ENCODE results near the gene RNASE12.
"Not testable (repeated sequence)": the region's sequence is repeated elsewhere in the genome, so short reads cannot be mapped to it uniquely, and the experiment has no call there.

Gene RNASE12, protein sequence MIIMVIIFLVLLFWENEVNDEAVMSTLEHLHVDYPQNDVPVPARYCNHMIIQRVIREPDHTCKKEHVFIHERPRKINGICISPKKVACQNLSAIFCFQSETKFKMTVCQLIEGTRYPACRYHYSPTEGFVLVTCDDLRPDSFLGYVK

GRCh38 chr14:20591235-20591634, at the start of gene RNASE12:
Gene RNASE12 (minus strand): TSS chr14:20591376. CDS start chr14:20590723, 653 bp downstream.
- DNase-seq (ENCODE audit: low read depth), result no peak

DNA sequence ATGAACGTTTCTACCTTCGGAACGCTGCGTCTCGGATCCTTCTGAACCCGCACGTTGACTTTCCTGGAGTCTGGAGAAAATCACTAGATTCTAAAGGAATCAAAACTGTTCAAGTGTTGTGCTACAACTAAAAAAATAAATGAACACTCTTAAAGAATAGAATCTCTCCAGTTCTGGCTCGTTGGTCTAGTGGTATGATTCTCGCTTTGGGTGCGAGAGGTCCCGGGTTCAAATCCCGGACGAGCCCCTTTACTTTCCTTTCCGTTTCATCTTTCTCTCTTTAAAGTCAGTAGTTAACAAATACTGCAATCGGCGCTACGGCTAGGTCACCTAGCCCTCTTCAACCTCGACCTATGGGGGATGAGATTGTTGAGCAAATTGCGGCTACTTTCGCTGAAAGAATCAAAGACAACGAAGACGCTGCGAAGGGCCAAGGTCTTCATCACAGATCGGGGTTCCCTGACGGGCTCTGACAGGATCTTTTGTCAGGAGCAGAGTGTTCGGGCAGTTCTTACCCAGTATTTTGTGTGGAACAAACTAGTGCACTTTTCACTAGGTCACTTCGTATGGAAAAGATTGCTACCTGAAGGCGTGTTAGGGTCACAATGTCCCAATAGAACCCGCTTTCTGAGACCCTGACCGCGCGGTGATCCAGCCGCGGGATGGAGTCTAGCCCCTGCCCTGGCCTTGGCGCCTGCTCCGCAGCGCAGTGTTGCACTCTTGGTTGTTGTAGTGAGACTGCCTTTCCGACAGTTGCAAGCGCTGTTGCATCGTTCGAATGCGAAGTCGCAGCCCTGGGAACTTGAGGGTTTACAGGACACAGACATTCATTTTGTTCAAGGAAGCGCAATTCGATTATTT, 41.9 kb upstream of the RNASE12 start:
- peak; percentile 63 for DNase-seq (ENCODE audit: low read depth)

DNA sequence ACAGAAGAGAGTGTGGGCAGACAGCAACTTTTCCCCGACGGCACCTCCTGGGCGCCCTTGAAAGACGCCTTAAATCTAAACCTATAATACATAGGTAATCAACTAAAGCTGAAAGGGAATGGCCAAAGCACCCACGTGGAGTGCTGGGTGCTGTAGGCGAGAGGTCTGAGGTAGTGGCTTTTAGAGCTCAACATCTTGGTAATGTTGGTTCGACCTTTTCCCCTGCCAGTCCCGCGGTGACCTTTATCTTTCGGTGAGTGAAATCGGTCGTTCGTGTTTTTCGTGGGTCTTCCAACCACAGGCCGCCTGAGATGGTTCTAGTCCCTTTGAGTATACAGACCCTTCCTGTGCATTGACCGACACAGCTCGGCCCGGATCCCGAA, 41.3 kb upstream of the RNASE12 start:
- DNase-seq (ENCODE audit: low read depth), result no peak

GRCh38 chr14:20631880-20632389, 40.8 kb upstream of the RNASE12 start:
- no peak for DNase-seq (ENCODE audit: low read depth)

DNA sequence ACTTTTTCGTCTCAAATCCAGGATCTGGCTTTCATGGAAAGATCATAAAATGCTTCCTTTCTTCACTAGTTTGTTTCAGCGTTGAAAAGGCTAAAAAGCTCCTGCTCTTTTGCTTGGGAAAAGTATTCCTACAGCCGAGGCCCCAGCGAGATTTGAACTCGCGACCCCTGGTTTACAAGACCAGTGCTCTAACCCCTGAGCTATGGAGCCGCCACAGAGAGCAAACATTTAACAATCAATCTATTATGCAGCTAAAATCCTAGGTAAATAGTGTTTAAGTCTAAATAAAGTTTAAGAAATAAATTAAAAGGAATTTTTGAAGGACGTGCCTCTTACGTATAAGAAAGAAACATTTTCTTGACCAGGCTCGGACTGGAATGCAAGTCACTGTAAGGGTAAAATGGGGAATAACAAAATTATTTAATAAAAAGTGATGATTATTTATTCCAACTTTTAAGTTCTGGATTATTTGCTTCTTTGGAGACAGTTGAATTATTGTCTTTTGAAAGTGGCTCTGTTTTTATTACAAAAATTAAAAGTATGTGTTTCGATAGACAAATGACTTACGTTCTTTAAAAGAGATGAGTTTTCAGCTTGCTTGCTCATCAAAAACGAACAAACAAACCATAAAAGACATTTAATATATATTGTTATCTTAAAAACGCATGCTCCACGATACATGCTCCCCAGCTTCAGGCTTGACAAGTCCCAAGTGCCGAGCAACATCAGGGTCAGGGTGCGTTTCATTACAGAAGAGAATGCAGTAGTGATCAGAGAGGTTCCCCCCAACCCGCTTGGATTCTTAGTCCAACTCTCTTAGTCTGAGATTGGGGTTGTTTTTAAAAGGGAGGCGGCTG, 40.1 kb upstream of the RNASE12 start:
- DNase-seq (ENCODE audit: low read depth), result no peak

DNA sequence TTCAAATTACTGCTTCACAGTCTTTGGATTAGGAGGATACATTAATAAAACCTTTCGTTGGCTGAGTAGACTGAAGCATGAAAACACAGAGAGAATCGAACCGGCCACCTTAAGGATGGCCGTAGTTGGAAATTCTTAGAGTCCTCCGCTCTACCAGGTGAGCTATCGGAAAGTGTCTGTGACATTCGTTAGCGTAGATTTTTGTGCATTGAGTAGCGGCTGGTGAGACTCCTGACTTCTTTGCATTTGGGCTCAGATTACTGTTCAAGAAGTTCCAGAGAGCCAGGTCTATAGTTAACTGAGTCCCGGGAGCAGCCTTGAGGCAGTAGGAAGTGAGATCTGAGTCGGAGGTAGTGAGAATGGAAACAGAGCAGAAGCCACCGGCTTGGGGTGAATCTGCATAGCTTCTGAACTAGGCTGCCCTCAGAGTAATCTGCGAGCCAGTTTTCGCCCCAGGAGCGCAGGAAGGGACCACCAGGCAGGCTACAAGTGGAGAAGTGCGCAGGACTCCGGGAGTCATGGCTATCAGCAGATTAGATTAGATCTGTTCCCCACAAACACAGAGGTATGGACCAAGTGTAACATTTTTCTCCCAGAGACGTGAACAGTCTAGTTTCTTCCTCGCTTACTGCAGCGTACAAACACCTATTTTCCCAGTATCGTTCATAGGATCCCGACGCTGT, 39.3 kb upstream of the RNASE12 start:
- no peak for DNase-seq (ENCODE audit: low read depth)

- DNase-seq (ENCODE audit: low read depth), result no peak
These were observed 37.1 kb upstream of the RNASE12 start for GRCh38 chr14:20628063-20628854.

- DNase-seq (ENCODE audit: low read depth), result no peak
These were observed 36.3 kb upstream of the RNASE12 start for GRCh38 chr14:20627346-20628027.

DNA sequence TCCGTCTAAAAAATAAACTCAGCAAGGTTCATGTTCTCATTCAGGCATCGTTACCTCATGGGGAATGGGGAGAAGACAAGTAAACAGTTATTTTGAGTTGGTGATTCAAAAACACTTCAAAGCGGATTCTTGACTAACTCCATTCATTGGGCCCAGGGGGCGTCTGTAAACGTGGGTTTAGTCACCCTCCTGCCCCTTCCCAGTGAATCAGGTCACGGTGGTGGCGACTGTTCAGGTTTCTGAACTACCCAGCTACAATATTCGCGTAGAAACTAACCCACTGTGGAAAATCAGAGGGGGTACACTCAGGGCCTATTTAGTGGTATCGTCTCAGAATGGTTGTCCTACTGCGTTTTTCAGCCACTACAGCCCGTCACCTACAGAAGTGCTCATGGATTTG, 35.1 kb upstream of the RNASE12 start:
- DNase-seq (ENCODE audit: low read depth), result no peak

- DNase-seq (ENCODE audit: low read depth), result no peak
These were observed 33.4 kb upstream of the RNASE12 start for GRCh38 chr14:20624495-20625070.

DNA sequence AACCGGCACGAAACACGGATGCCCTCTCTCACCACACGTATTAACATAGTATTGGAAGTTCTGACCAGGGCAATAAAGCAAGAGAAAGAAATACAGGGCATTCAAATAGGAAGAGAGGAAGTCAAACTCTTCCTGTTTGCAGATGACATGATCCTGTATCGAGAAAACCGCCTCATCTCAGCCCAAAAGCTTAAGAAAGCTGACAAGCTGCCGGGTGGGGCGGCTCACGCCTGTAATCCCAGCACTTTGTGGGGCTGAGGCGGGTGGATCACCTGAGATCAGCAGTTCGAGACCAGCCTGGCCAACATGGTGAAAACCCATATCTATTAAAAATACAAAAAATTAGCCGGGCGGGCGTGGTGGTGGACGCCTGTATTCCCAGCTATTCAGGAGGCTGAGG, 32.6 kb upstream of the RNASE12 start:
- DNase-seq (ENCODE audit: low read depth), result no peak

GRCh38 chr14:20622816-20623291, 31.7 kb upstream of the RNASE12 start:
- DNase-seq (ENCODE audit: low read depth), result no peak

DNA sequence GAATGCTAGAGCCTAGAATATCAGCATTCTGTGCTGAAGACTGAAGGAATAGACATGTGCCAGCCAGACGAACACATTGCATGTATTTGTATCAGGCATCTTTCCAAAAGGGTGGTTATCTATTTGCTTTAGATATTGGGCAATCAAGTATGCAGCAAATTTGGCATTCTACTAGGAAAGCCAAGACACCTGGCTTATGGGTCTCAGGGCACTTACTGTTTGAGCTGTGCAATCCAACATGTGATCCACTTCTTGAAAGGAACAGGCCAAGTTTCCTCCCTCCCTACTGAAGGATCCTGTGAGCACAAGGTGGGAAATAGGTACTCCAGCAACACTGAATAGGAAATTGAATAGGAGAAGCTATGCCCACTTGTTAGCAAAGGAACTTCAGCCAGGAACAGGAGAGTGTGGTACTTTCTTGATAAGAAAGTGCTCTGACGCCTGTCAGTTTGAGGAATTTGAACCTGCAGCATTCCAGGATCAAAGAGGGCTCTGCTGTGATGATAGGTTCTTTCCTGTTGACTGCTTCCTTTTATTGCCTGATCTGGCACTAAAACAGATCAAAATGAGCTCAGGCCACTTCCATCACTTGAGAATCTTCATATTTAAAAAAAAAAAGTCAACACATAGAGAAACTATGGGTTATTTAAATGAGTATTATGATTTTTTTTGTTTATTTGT, 29.8 kb upstream of the RNASE12 start:
- DNase-seq (ENCODE audit: low read depth), result no peak

DNA sequence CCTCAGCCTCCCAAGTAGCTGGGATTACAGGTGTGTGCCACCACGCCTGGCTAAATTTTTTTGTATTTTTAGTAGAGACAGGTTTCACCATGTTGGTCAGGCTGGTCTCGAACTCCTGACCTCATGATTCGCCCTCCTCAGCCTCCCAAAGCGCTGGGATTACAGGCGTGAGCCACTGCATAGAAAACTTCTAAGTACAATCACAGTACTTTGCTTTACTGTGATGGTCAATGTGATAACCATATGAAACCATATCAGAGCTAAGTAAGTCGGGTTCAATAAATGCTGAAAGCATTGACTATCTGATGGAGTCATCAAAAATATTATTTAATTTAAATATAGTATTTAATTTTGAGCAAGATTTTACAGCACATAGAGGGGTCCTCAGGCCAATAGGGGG, 28.5 kb upstream of the RNASE12 start:
- DNase-seq (ENCODE audit: low read depth), result not testable (repeated sequence)

DNA sequence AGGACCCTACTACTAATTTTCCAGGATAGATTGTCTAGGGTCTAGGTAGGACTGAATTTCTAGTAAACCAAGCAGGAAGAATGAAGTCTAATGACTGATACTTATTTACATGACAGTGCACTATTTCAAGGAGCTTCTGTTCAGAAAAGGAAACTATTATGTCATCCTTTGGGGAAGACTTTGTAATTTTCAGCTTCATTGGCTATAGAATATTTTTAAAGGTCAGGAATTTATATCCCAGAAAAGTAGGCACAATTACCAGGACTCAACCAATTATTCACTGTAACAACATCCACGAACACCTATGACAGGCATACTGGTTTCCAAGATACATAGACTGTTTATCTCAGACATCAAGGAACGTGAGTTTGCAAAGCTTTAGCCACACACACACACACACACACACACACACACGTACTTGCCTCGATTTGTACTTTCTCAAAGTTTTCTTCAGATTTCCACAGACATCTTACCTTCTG, 27.1 kb upstream of the RNASE12 start:
- DNase-seq (ENCODE audit: low read depth), result no peak

- no peak for DNase-seq (ENCODE audit: low read depth)
These were observed 26.2 kb upstream of the RNASE12 start for GRCh38 chr14:20617138-20618003.

- DNase-seq (ENCODE audit: low read depth), result no peak
These were observed 24.8 kb upstream of the RNASE12 start for GRCh38 chr14:20615996-20616395.
